Mesothelial cell of epicardium (in vitro differentiated cells): ENCODE results near the gene DIPK1A. TPM values are rescaled to one million over a fixed set of nuclear protein-coding genes. Genes with fewer than 3 reads are reported as not detected.

ENCODE experiments used
- DNase-seq, 2 experiments: peaks; one replicate each; pipeline ENCODE4 v3.0.0; 2021; ENCODE audit warnings: low spot score in 2 of 2; ENCODE audit not compliant: unreplicated experiment in 2 of 2
- H3K27ac Mint-ChIP-seq: 2 replicates; pipeline ENCODE4 v1.8.0; 2021; ENCODE audit warnings: mixed read lengths
- H3K27me3 Mint-ChIP-seq: 2 replicates; pipeline ENCODE4 v1.8.0; 2021; ENCODE audit warnings: low read depth, mixed read lengths
- H3K36me3 Mint-ChIP-seq: 2 replicates; pipeline ENCODE4 v1.8.0; 2021; ENCODE audit warnings: mixed read lengths
- H3K4me1 Mint-ChIP-seq: 2 replicates; pipeline ENCODE4 v1.8.0; 2021; ENCODE audit warnings: mixed read lengths
- H3K4me3 Mint-ChIP-seq: 2 replicates; pipeline ENCODE4 v1.8.0; 2021; ENCODE audit warnings: mild to moderate bottlenecking, moderate library complexity, mixed read lengths
- H3K9me3 Mint-ChIP-seq: 2 replicates; pipeline ENCODE4 v1.8.0; 2021; ENCODE audit warnings: mixed read lengths
- CTCF ChIP-seq: fragments of 200-600 bp; sonication (generic); IDR thresholded peaks from one replicate; pipeline ENCODE4 v1.5.0; 2021; ENCODE audit warnings: antibody characterized with exemption; ENCODE audit not compliant: unreplicated experiment
- total RNA-seq: library from RNA; stranded (reverse); gene quantifications from 3 replicates; pipeline ENCODE4 v1.2.1, GENCODE V29; 2021

The DIPK1A gene
- total RNA-seq, 1 donor from 2014 or later, result 12.3 TPM

- Mint-ChIP-seq H3K27ac (no peak overlapping the region), H3K4me3 (no peak overlapping the region), H3K9me3 (no peaks in the 10 kb centered on the region), H3K27me3 (peaks cover 6% of the 10 kb centered on the region), H3K4me1 (peaks cover 31% of the 10 kb centered on the region), H3K36me3 (no peaks in the 10 kb centered on the region)
- no peak for TF ChIP-seq CTCF
- DNase-seq, result no peak
Measured at GRCh38 chr1:93002781-93003180, 41.5 kb upstream of the DIPK1A start.

- Mint-ChIP-seq H3K9me3 (no peaks in the 10 kb centered on the region), H3K27me3 (peaks cover 6% of the 10 kb centered on the region), H3K27ac (peak overlapping the region; percentile 24), H3K36me3 (no peaks in the 10 kb centered on the region), H3K4me1 (peaks cover 31% of the 10 kb centered on the region), H3K4me3 (no peak overlapping the region)
- no peak for TF ChIP-seq CTCF
- DNase-seq, result no peak
Measured at GRCh38 chr1:93001893-93002292, 40.6 kb upstream of the DIPK1A start.

DNA sequence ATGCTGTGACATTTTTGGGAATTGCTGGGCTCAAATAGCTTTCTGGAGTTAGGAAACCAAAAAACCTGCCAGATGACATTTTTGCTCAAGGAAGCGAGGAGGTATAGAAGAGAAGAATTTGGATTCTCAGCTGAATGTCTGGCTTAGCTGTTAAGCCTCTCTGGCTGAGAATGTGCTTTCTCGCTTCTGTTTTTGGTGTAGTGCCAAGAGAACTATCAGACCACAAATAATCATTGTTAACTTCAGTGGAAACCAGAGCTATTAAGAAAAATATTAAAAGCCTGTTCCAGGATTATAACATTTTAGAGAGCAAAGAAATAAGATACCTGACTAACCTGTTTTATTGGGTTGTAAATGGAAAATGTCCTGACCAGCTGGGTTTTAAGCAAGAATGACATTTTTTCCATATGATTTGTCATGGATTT lies 39.5 kb upstream of the DIPK1A start:
- H3K9me3 Mint-ChIP-seq, result no peaks in the 10 kb centered on the region
- no peak for DNase-seq
- H3K27me3 Mint-ChIP-seq, result peaks cover 6% of the 10 kb centered on the region
- H3K27ac Mint-ChIP-seq, result peak overlapping the region; percentile 94
- TF ChIP-seq CTCF, result no peak
- H3K4me1 Mint-ChIP-seq, result peaks cover 33% of the 10 kb centered on the region
- H3K4me3 Mint-ChIP-seq, result no peak overlapping the region
- no peaks in the 10 kb centered on the region for H3K36me3 Mint-ChIP-seq

- Mint-ChIP-seq H3K4me3 (peak overlapping the region; percentile 30), H3K36me3 (no peaks in the 10 kb centered on the region)
Measured at GRCh38 chr1:93000291-93000690, 39.0 kb upstream of the DIPK1A start.

GRCh38 chr1:92998821-92999220 lies 37.6 kb upstream of the DIPK1A start:
- H3K4me3 Mint-ChIP-seq, result no peak overlapping the region
- H3K36me3 Mint-ChIP-seq, result no peaks in the 10 kb centered on the region
- no peak for TF ChIP-seq CTCF
- no peaks in the 10 kb centered on the region for H3K27me3 Mint-ChIP-seq
- DNase-seq, result no peak
- H3K27ac Mint-ChIP-seq, result no peak overlapping the region
- no peaks in the 10 kb centered on the region for H3K9me3 Mint-ChIP-seq
- H3K4me1 Mint-ChIP-seq, result peaks cover 29% of the 10 kb centered on the region

More at GRCh38 chr1:93000291-93000690, 39.0 kb upstream of the DIPK1A start:
- TF ChIP-seq CTCF, result no peak
- H3K9me3 Mint-ChIP-seq, result no peaks in the 10 kb centered on the region
- no peak for DNase-seq
- peaks cover 6% of the 10 kb centered on the region for H3K27me3 Mint-ChIP-seq
- peaks cover 35% of the 10 kb centered on the region for H3K4me1 Mint-ChIP-seq
- H3K27ac Mint-ChIP-seq, result peak overlapping the region; percentile 94
